Uterus (tissue), 4 donors: ENCODE results near the gene SUPT3H. TPM values are rescaled to one million over a fixed set of nuclear protein-coding genes. Genes with fewer than 3 reads are reported as not detected.
"Not testable (repeated sequence)": the region's sequence is repeated elsewhere in the genome, so short reads cannot be mapped to it uniquely, and the experiment has no call there.

Experiments used
- DNase-seq, 2 donors: peaks; one replicate each; pipeline ENCODE4 v3.0.0-alpha.2; 2019 to 2020
- H3K27ac ChIP-seq, 2 donors: fragments of 200-600 bp; sonication (generic); 1 replicate in 1 of 2; 2 replicates in 1 of 2; pipeline ENCODE4 v1.5.1; 2016 to 2018
- H3K27me3 ChIP-seq, 2 donors: fragments of 200-600 bp; sonication (generic); one replicate each; pipeline ENCODE4 v1.5.1; 2018 to 2019; ENCODE audit warnings: control low read depth in 1 of 2
- H3K36me3 ChIP-seq, 2 donors: fragments of 200-600 bp; sonication (generic); one replicate each; pipeline ENCODE4 v1.5.1; 2019; ENCODE audit warnings: control low read depth in 1 of 2
- H3K4me1 ChIP-seq, 2 donors: fragments of 200-600 bp; sonication (generic); one replicate each; pipeline ENCODE4 v1.5.1; 2018 to 2019; ENCODE audit warnings: control low read depth in 1 of 2
- H3K4me3 ChIP-seq, 2 donors: fragments of 200-600 bp; sonication (generic); 1 replicate in 1 of 2; 2 replicates in 1 of 2; pipeline ENCODE4 v1.5.1; 2018 to 2019; ENCODE audit warnings: mild to moderate bottlenecking in 1 of 2
- H3K9me3 ChIP-seq, 2 donors: fragments of 200-600 bp; sonication (generic); one replicate each; pipeline ENCODE4 v1.5.1; 2019; ENCODE audit warnings: control low read depth in 1 of 2
- CTCF ChIP-seq, 4 experiments: fragments of 200-600 bp in 2 of 4; fragments of 450-650 bp in 2 of 4; sonication (generic) in 2 of 4; IDR thresholded peaks; one replicate each; pipeline ENCODE4 v1.5.1; 2016 to 2019; ENCODE audit warnings: antibody characterized with exemption in 4 of 4, mild to moderate bottlenecking in 2 of 4, moderate library complexity in 1 of 4
- POLR2A ChIP-seq, 2 donors: fragments of 450-650 bp; IDR thresholded peaks; one replicate each; pipeline ENCODE4 v1.6.1; 2016; ENCODE audit warnings: antibody characterized with exemption in 2 of 2, mild to moderate bottlenecking in 1 of 2, moderate library complexity in 1 of 2
- intact Hi-C: fragments of 100-400 bp; cut with DNase I; formaldehyde crosslinking; loops from one replicate; pipeline ENCODE4 v1.15.1; 2023; ENCODE audit warnings: low total_unique reads
- total RNA-seq, 4 donors: library from RNA; depleted of rRNA in 3 of 4; stranded (reverse); fragments of >200 nt in 3 of 4; gene quantifications; one replicate each; pipeline versions ENCODE4 v1.1.0 to v1.2.4, GENCODE V29; 2014 to 2023
- donor health status: DM: yes; HTN: yes; CAD: no.

Gene SUPT3H
- total RNA-seq, 4 donors from 2014 or later, result 1.3 to 14.9 (median 7.6) TPM

DNA sequence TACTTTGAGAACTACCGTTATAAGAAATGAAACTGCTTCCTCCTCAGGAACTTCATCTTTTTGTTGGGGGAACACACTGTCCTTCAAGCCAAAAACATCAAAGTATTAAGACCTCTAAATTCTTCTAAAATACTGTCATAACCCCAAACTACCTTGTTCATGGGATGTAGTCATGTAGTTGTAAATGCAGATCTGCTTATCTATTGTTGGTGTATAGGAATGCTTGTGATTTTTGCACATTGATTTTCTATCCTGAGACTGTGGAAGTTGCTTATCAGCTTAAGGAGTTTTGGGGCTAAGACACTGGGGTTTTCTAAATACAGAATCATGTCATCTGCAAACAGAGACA is 332.5 kb downstream of the SUPT3H start:
- no peaks in the 10 kb centered on the region for H3K9me3 ChIP-seq
- intact Hi-C loops, result no loop called here
- H3K36me3 ChIP-seq, result no peaks in the 10 kb centered on the region
- no peaks in the 10 kb centered on the region for H3K27me3 ChIP-seq
- H3K4me1 ChIP-seq, result no peaks in the 10 kb centered on the region
- no peak for DNase-seq
- TF ChIP-seq CTCF (IDR thresholded peaks at IDR 0.05) (no peak), POLR2A (IDR thresholded peaks at IDR 0.05) (no peak)
- H3K27ac ChIP-seq, result no peak overlapping the region
- no peak overlapping the region for H3K4me3 ChIP-seq

DNA sequence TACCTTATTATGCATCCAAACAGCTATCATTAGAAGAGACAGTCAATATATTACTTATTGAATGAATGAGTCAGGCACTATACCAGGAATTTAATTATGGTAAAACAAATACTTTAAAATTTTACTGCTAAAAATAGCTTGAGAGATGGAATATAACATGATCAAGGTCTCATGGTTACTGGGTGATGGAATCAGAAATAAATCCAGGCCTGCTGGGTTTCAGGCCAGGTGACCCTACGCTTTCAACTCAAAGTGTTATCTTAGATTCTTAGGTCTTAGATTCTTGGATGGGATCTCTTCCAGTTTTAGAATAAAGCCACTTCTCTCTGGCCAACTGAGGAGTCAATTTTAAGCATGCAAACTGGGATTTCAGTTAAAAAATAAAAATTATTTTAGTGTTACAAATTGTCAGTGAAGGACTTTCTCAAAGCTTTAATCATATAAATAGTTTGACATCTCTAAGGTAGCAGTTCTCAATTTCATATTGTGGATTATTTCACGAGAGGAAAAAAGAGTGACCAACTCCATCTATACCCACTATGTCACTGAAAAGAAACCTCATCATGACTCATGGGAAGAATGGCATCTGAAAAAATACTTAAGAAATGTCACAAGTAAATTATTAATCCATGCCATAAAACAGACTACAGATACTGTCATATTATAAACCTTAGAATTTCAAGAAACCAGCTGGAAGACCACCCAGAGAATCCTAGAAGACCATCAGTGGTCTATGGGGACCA is 333.1 kb downstream of the SUPT3H start:
- Histone ChIP-seq H3K9me3 (no peaks in the 10 kb centered on the region), H3K27ac (no peak overlapping the region), H3K4me3 (no peak overlapping the region), H3K4me1 (no peaks in the 10 kb centered on the region), H3K36me3 (no peaks in the 10 kb centered on the region), H3K27me3 (no peaks in the 10 kb centered on the region)
- DNase-seq, result no peak
- intact Hi-C loops, result no loop called here
- no peak for TF ChIP-seq POLR2A (IDR thresholded peaks at IDR 0.05)
- TF ChIP-seq CTCF (IDR thresholded peaks at IDR 0.05), result no peak

- no peaks in the 10 kb centered on the region for H3K27me3 ChIP-seq
- no peak overlapping the region for H3K27ac ChIP-seq
- no peak for DNase-seq
- intact Hi-C loops, result no loop called here
- no peak for TF ChIP-seq CTCF (IDR thresholded peaks at IDR 0.05)
- H3K9me3 ChIP-seq, result no peaks in the 10 kb centered on the region
- no peak overlapping the region for H3K4me3 ChIP-seq
- H3K36me3 ChIP-seq, result no peaks in the 10 kb centered on the region
- H3K4me1 ChIP-seq, result no peaks in the 10 kb centered on the region
Measured at GRCh38 chr6:45044086-45044485, 333.6 kb downstream of the SUPT3H start.

DNA sequence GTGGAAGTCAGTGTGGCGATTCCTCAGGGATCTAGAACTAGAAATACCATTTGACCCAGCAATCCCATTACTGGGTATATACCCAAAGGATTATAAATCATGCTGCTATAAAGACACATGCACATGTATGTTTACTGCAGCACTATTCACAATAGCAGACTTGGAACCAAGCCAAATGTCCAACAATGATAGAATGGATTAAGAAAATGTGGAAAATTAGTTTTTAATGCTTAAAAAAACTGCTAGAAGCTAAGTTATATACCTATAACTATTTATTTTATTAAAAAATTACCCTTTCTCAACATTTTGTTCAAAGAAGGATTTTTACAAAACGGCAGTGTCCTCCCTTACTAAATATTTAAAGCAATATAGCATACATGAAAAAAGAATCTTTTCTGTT is 335.1 kb downstream of the SUPT3H start:
- H3K4me1 ChIP-seq, H3K27ac ChIP-seq, H3K4me3 ChIP-seq, intact Hi-C loops, H3K27me3 ChIP-seq, DNase-seq, H3K36me3 ChIP-seq, H3K9me3 ChIP-seq: not testable (repeated sequence)

DNA sequence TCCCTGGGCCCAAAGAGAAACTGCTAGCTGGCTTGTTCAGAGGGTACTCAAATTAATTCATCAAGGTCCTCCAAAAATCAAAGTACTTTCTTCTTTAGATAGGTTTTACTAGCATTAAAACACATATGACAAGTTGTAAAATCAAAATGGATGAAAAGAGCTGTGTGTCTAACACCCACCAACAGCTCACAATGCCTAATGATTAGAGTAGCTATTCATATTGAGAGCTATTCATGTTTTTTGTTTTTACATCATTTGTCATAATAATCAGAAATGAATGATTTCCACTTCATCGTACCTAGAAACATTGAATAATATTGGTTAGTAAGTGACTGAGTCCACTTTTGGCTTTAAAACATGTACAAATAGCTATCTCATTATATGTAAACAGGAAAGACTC is 339.5 kb downstream of the SUPT3H start:
- no peaks in the 10 kb centered on the region for H3K4me1 ChIP-seq
- no peaks in the 10 kb centered on the region for H3K36me3 ChIP-seq
- no peak overlapping the region for H3K4me3 ChIP-seq
- no peak for DNase-seq
- H3K27me3 ChIP-seq, result no peaks in the 10 kb centered on the region
- H3K27ac ChIP-seq, result no peak overlapping the region
- no peak for TF ChIP-seq CTCF (IDR thresholded peaks at IDR 0.05)
- TF ChIP-seq POLR2A (IDR thresholded peaks at IDR 0.05), result no peak
- no peaks in the 10 kb centered on the region for H3K9me3 ChIP-seq
- intact Hi-C loops, result no loop called here

GRCh38 chr6:45036103-45036502 is 341.6 kb downstream of the SUPT3H start:
- H3K27ac ChIP-seq, result no peak overlapping the region
- no peaks in the 10 kb centered on the region for H3K9me3 ChIP-seq
- TF ChIP-seq POLR2A (IDR thresholded peaks at IDR 0.05), result no peak
- no peak for TF ChIP-seq CTCF (IDR thresholded peaks at IDR 0.05)
- H3K4me1 ChIP-seq, result no peaks in the 10 kb centered on the region
- H3K36me3 ChIP-seq, result no peaks in the 10 kb centered on the region
- H3K4me3 ChIP-seq, result no peak overlapping the region
- H3K27me3 ChIP-seq, result no peaks in the 10 kb centered on the region
- DNase-seq, result no peak
- intact Hi-C loops, result no loop called here
